Embryonic facial prominence (tissue), 1 donor: ENCODE results near the gene TSGA10IP.
A peak's percentile ranks its signal among the peaks of the same experiment; 100 is the strongest.
"Not testable (repeated sequence)": the region's sequence is repeated elsewhere in the genome, so short reads cannot be mapped to it uniquely, and the experiment has no call there.

Experiments used
- DNase-seq: peaks from one replicate; pipeline ENCODE4 v3.0.0-alpha.2; 2016; ENCODE audit errors: extremely low spot score

Gene TSGA10IP

GRCh38 chr11:65946655-65947054 is 1.4 kb downstream of the TSGA10IP start:
- DNase-seq, result no peak

GRCh38 chr11:65947133-65947532 is 1.9 kb downstream of the TSGA10IP start:
- DNase-seq, result no peak

GRCh38 chr11:65947603-65948125 is 2.4 kb downstream of the TSGA10IP start:
- DNase-seq, result no peak

- DNase-seq, result not testable (repeated sequence)
These were observed 5.4 kb downstream of the TSGA10IP start for GRCh38 chr11:65950711-65951110.

- not testable (repeated sequence) for DNase-seq
These were observed 6.4 kb downstream of the TSGA10IP start for GRCh38 chr11:65951641-65952040.

GRCh38 chr11:65952052-65952521 is 6.8 kb downstream of the TSGA10IP start:
- DNase-seq, result no peak

- DNase-seq, result no peak
These were observed 8.2 kb downstream of the TSGA10IP start for GRCh38 chr11:65953471-65953870.

GRCh38 chr11:65954771-65955170 is 9.5 kb downstream of the TSGA10IP start:
- DNase-seq, result no peak

- DNase-seq, result no peak
These were observed 13.0 kb downstream of the TSGA10IP start for GRCh38 chr11:65958291-65958690.

- no peak for DNase-seq
These were observed 13.6 kb downstream of the TSGA10IP start for GRCh38 chr11:65958774-65959420.

GRCh38 chr11:65960824-65961266 is 15.6 kb downstream of the TSGA10IP start:
- DNase-seq, result no peak

GRCh38 chr11:65961267-65962140 is 16.2 kb downstream of the TSGA10IP start, which contains the start of gene SART1:
SART1 (plus strand) TSS chr11:65961734; CDS start chr11:65961781, 47 bp downstream.
- peak; percentile 98 for DNase-seq

GRCh38 chr11:65962141-65962564 is 16.9 kb downstream of the TSGA10IP start:
- DNase-seq, result no peak

GRCh38 chr11:65964906-65965305 is 19.6 kb downstream of the TSGA10IP start:
- DNase-seq, result no peak

- no peak for DNase-seq
These were observed 20.9 kb downstream of the TSGA10IP start for GRCh38 chr11:65965986-65966762.

- no peak for DNase-seq
These were observed 22.2 kb downstream of the TSGA10IP start for GRCh38 chr11:65967329-65967934.

GRCh38 chr11:65968600-65969482 is 23.6 kb downstream of the TSGA10IP start:
- no peak for DNase-seq

- no peak for DNase-seq
These were observed 26.8 kb downstream of the TSGA10IP start for GRCh38 chr11:65972116-65972515.

- no peak for DNase-seq
These were observed 28.3 kb downstream of the TSGA10IP start for GRCh38 chr11:65973439-65974110.

GRCh38 chr11:65975771-65976170 is 30.5 kb downstream of the TSGA10IP start:
- no peak for DNase-seq
